NCI-H1694 treated with DMSO at 0.1 percent for 48 hours (cell line): Measurements from ENCODE around the gene ARHGAP19.

Source experiments
- DNase-seq: peaks from one replicate; lab custom pipeline; 2025; lab: John Stamatoyannopoulos, UW

The ARHGAP19 gene

GRCh38 chr10:97292097-97292861, at the start of gene ARHGAP19:
TSS of gene ARHGAP19 (minus strand) at chr10:97292637. CDS start at chr10:97292627, 10 bp downstream.
- DNase-seq, result peak; percentile 98

DNA sequence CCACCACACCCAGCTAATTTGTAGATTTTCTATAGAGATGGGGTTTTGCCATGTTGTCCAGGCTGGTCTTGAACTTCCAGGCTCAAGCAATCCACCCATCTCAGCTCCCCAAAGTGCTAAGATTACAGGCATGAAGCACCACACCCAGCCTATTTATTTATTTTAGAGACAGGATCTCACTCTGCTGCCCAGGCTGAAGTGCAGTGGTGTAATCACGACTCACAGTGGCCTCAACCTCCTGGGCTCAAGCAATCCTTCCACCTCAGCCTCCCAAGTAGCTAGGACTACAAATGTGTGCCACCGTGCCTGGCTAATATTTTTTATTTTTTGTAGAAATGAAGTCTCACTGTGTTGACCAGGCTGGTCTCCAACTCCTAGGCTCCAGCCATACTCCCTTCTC, 49.0 kb upstream of the ARHGAP19 start:
- no peak for DNase-seq

DNA sequence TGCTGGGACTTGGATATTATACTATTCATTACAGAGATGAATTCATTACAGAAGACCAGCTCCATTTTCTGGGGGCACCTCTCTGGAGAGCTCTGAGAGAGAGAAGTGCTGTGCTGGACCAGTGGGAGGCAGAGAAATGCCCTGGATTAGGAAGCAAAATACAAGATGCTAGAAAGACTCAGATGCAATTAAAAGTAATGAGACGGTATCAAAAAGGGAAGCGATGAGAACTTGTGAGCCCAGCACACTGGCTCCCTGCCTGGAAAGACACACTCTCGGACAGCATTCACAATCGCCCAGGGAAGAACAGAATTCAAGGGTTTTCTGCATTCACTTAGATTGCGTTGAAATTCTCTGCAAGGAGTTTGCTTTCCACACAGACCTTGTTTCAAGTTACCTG, 45.6 kb upstream of the ARHGAP19 start:
- no peak for DNase-seq

DNA sequence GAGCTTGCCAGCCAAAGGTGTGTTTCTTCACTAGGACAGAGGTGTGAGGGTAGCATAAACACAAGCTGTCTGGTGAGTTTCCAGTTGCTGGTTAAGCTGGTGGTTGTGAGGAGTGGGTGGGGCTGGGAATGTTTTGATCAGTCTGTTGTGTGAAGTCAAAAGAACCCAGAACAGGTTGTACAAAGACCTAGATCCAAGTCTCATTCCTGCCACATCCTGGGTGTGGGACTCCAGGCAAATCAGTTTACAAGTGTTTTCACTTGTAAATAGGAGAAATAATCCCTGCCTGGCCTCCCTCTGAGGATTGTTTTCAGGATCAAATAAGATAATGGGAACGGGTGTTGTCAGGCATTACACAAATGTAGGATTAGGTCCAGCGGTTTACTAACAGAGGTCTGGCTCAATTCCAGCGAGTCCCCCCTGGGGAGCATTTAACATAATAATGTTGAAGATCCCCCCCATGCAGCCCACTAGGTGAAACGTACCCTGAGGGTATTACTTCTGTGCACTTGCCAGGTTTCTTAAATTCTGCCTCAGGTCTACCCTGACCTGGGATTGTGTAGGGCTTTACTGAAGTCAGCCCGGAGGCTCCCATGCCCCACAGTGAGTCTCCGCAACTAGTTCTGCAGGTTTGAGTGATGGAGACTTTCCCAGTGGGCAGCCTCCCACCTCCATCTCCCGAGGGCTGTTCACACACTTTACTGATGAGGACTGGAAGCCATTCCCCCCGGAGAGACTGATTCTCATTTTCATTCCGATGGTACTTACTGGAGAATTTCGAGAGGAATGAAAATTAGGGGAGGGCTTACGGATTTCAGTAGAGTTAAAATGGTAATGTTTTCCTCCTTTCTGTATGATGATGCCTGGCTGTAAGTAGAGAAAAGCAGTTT, 44.8 kb upstream of the ARHGAP19 start:
- no peak for DNase-seq

- DNase-seq, result no peak
Measured at GRCh38 chr10:97336446-97336845, 44.0 kb upstream of the ARHGAP19 start.

GRCh38 chr10:97336006-97336405, 43.6 kb upstream of the ARHGAP19 start:
- DNase-seq, result no peak

DNA sequence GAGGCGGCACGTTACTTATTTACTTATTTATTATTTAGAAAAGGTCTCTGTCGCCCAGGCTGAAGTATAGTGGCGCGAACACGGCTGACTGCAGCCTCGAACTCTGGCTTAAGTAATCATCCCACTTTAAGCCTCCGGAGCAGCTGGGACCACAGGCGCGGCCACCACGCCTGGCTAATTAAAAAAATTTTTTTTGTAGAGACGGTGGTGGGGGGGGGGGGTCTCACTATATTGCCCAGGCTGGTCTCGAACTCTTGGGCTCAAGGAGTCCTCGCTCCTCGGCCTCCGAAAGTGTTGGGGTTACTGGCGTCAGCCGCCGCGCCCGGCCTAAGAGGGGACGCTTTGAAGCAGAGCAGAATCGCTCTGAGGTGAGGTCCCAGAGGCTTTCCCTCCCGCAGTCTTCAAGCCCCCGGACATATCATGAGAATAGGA, 42.8 kb upstream of the ARHGAP19 start:
- DNase-seq, result no peak

- DNase-seq, result peak; percentile 65
Measured at GRCh38 chr10:97334370-97335175, 42.1 kb upstream of the ARHGAP19 start, which contains the start of gene FRAT2. TSS of gene FRAT2 (minus strand) at chr10:97334729. CDS start at chr10:97334572, 157 bp downstream.

DNA sequence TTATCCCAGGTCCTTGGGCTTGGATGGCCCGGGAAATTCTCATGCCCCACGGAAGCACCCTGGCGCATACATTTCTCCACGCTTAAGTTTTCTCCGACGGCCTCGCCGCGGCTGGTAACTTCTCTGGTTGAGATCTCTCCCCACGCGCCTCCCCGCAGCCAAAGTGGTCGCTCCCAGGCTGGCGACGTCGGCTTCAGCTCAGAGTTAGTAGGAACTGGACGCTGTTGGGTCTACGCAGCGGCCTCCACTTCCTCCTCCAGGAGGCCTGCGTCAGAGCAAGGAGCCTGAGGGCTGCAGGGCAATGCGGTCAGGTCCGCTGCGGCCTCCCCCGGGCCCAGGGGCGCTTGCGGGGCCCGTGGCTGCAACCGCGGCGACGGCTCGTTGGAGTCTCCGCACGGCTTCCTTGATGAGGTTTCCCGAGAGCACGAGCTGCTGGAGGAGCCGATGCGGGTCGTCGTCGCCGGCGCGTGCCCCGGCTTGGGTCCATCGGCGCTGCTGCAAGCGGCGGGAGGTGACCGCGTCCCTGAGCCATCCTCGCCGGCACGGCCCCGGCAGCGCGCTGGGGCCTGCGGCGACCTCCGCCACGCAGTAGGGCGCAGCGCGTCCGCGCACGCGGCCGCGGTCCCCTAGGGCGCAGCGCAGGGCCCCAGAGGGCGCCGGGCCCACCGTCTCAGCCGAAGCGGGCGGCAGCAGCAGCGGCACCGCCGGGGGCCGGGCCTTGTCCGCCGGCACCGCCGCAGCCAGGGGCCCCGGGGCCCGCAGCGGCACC, 41.3 kb upstream of the ARHGAP19 start:
- no peak for DNase-seq

- DNase-seq, result no peak
Measured at GRCh38 chr10:97333351-97333600, 40.8 kb upstream of the ARHGAP19 start.

GRCh38 chr10:97332591-97333350, 40.3 kb upstream of the ARHGAP19 start:
- no peak for DNase-seq

DNA sequence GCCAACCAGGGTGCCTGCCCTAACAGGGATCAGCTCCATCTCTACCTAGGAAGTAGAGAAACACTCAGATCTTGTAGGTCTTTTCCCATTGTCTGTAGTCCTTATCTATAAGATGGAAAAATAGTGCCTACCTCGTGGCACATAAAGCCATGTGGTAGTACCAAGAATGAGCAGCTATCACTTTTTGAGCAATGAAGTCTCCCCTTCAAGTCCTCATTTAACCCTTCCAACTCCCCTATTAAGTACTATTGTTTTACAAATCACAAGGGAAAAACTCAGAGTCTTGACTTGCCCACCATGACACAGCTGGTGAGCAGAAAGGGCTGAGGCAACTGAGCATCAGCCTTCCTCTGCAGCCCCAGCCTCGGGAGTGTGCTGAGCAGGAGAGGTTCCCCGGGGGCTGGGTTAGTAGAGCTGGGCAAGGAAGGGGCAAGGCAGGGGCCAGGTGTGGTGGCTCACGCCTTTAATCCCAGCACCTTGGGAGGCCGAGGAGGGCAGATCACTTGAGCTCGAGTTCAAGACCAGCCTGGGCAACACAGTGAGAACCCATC, 38.8 kb upstream of the ARHGAP19 start:
- DNase-seq, result no peak

- DNase-seq, result no peak
Measured at GRCh38 chr10:97329766-97330165, 37.3 kb upstream of the ARHGAP19 start.

- no peak for DNase-seq
Measured at GRCh38 chr10:97328646-97329453, 36.4 kb upstream of the ARHGAP19 start.

DNA sequence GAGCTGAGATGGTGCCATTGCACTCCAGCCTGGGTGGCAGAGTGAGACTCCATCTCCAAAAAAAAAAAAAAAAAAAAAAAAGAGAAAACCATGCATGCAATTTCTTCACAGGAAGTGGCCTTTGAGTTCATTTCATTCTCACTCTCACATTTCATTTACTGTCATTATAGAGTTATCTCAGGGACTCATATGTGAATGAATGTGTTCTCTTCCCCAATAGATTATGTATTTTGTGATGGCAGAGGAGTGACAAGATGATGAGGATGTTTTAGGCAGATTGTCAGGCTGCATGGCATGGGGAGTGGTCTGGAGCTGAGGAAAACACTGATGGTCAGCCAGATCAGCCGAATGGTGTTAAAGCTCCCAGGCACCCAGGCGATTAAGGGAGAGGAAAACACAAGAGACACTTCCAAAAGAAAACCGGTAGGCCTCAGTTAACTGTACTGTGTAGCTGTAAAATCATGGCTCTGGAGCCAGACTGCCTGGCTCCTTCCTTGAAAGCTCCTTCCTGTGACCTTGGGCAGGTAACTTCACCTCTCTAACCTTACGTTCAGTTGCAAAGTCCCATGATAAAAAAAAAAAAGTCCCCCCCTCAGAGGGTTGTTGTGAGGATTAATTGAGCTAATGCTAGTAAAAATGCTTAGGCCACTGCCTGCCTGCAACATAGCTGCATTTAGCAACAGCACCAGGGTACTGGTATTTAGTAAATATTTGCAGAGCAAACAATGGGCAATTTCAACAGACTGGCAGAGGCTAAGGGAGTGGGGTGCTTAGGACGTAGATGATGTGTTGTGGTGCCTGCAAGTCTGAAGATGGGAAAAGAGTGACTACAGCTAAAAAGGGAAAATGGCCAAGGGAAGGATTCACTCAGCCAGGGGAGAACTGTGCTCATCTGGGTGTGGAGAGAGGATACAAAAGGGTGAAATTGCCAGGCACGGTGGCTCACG, 35.2 kb upstream of the ARHGAP19 start:
- no peak for DNase-seq

DNA sequence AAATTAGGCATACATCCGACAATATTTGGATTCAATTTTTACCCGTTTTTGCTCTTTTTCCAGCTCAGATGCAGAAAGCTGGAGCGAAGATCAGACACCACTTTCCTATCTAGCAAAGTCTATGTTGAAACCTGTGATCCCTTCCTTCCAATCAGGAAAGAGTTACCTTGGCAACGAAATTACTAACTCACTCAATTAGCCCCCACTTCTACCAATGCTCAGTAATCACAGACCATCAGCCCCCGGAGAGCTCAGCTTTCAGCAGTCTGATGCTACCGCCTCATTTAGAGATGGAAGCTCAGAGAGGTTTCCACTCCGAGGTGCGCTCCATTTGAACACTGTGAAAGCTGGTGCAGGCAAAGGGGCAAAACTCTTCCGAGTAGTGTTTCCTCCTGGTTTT, 33.3 kb upstream of the ARHGAP19 start:
- no peak for DNase-seq

DNA sequence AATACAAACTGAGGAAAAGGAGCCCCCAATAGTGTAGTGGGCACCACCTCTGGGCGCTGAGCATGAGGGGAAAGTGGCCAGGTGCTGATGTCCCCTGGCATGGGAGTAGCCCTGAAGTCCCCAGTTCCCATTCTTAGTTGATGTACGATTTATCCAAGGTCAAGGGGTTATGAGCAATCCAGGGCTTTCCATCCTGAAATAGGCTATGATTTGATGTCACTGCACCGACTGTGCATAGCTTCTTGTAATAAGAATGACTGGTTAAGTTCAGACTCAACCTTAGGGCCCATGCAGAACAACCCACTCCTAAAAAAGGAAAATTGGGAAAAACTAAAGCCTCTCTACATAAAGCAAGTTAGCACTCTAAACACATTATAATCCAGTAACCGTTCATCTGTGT, 31.1 kb upstream of the ARHGAP19 start:
- DNase-seq, result no peak

- DNase-seq, result no peak
Measured at GRCh38 chr10:97321804-97322190, 29.4 kb upstream of the ARHGAP19 start.
